GM12892 (cell line): ENCODE results near the gene TGFBR2. TPM values are rescaled to one million over a fixed set of nuclear protein-coding genes. Genes with fewer than 3 reads are reported as not detected.

Experiments used
- DNase-seq: peaks from one replicate; pipeline ENCODE4 v3.0.0; 2011; ENCODE audit not compliant: insufficient read length
- FAIRE-seq: peaks from 2 replicates; lab custom pipeline; 2011; peaks lifted over from hg19 to GRCh38; lab: Jason Lieb, UNC
- POLR2A ChIP-seq: IDR thresholded peaks from 2 replicates; pipeline ENCODE4 v1.6.1; 2011; ENCODE audit warnings: low read depth, low read length, control low read depth
- POLR2AphosphoS5 ChIP-seq: IDR thresholded peaks from 2 replicates; pipeline ENCODE4 v1.6.1; 2011; ENCODE audit warnings: low read depth, low read length, control low read depth
- TAF1 ChIP-seq: IDR thresholded peaks from 2 replicates; pipeline ENCODE4 v1.6.1; 2011; ENCODE audit warnings: low read depth, mild to moderate bottlenecking, control low read depth, low read length, borderline replicate concordance
- polyA plus RNA-seq: library from polyadenylated mRNA; unstranded; fragments of >200 nt; gene quantifications from one replicate; pipeline ENCODE4 v1.2.1, GENCODE V29; 2012; ENCODE audit warnings: missing spikeins, inconsistent platforms; ENCODE audit not compliant: missing spikeins

The TGFBR2 gene
- 0.15 TPM for polyA plus RNA-seq

GRCh38 chr3:30606301-30607031 lies at the start of gene TGFBR2:
TSS of gene TGFBR2 (plus strand) at chr3:30606601. CDS start at chr3:30606884, 283 bp downstream.
- DNase-seq (peak; percentile 42), FAIRE-seq (peak; percentile 36)
- no peak for TF ChIP-seq POLR2AphosphoS5
- no peak for TF ChIP-seq TAF1
- no peak for TF ChIP-seq POLR2A

- no peak for FAIRE-seq
- TF ChIP-seq TAF1 (no peak), POLR2AphosphoS5 (no peak), POLR2A (no peak)
- no peak for DNase-seq
Observed at GRCh38 chr3:30557746-30558303, 48.6 kb upstream of the TGFBR2 start.

GRCh38 chr3:30563956-30564355 lies 42.4 kb upstream of the TGFBR2 start:
- no peak for TF ChIP-seq POLR2AphosphoS5
- DNase-seq (no peak), FAIRE-seq (no peak)

- DNase-seq, result no peak
- TF ChIP-seq POLR2AphosphoS5 (no peak), POLR2A (no peak), TAF1 (no peak)
- FAIRE-seq, result no peak
Observed at GRCh38 chr3:30567139-30567753, 39.2 kb upstream of the TGFBR2 start.

- DNase-seq, result no peak
- no peak for TF ChIP-seq POLR2AphosphoS5
- FAIRE-seq, result no peak
Observed at GRCh38 chr3:30576946-30577345, 29.5 kb upstream of the TGFBR2 start.

- FAIRE-seq, result no peak
- DNase-seq, result no peak
- no peak for TF ChIP-seq POLR2AphosphoS5
- TF ChIP-seq TAF1, result no peak
- TF ChIP-seq POLR2A, result no peak
Observed at GRCh38 chr3:30577788-30578187, 28.6 kb upstream of the TGFBR2 start.

GRCh38 chr3:30578479-30578878 lies 27.9 kb upstream of the TGFBR2 start:
- FAIRE-seq (no peak), DNase-seq (no peak)
- TF ChIP-seq POLR2A (no peak), POLR2AphosphoS5 (no peak), TAF1 (no peak)

GRCh38 chr3:30578986-30579579 lies 27.3 kb upstream of the TGFBR2 start:
- FAIRE-seq (no peak), DNase-seq (no peak)
- TF ChIP-seq POLR2AphosphoS5 (no peak), TAF1 (no peak), POLR2A (no peak)

- TF ChIP-seq POLR2AphosphoS5 (no peak), TAF1 (no peak), POLR2A (no peak)
- FAIRE-seq, result no peak
- DNase-seq, result no peak
Observed at GRCh38 chr3:30581067-30581585, 25.3 kb upstream of the TGFBR2 start.

- TF ChIP-seq TAF1 (no peak), POLR2AphosphoS5 (no peak), POLR2A (no peak)
- DNase-seq, result no peak
- no peak for FAIRE-seq
Observed at GRCh38 chr3:30581982-30582381, 24.4 kb upstream of the TGFBR2 start.

GRCh38 chr3:30583973-30584372 lies 22.4 kb upstream of the TGFBR2 start:
- DNase-seq (no peak), FAIRE-seq (no peak)
- TF ChIP-seq POLR2AphosphoS5, result no peak
- TF ChIP-seq POLR2A, result no peak
- TF ChIP-seq TAF1, result no peak
